ENCODE measurements around the gene TPBG.

The TPBG gene, protein sequence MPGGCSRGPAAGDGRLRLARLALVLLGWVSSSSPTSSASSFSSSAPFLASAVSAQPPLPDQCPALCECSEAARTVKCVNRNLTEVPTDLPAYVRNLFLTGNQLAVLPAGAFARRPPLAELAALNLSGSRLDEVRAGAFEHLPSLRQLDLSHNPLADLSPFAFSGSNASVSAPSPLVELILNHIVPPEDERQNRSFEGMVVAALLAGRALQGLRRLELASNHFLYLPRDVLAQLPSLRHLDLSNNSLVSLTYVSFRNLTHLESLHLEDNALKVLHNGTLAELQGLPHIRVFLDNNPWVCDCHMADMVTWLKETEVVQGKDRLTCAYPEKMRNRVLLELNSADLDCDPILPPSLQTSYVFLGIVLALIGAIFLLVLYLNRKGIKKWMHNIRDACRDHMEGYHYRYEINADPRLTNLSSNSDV

DNA sequence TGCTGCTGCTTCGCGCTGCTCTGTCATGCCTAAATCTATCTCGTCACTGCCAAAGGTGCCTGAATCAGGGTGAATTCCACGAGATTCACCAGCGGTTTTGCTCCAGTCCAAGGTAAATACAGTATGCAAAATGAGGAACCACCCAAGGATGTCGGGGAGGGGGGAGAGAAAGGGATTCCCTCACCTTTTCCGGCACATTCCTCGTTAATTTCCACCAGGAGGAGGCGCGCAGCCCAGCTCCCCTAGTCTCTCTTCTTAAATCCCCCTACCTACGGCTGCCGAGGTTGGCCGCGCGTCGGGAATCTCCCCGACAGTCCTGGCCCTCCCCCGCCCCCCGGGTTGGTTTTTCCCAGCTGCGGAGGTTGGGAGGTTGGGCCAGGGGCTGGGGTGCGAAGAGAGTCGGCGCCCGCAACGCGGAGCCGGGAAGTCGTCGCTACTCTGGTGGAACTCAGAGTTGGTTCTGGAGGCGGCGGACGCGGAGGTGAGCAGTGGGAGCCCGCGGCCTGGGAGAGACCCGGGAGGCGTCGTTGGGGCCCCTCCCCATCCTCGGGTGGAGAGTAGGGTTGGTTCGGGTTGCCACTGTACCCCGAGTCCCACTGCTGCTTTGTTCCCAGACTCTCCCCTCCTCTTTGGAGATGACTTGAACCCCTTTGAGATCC lies at the start of gene TPBG:
TSS of gene TPBG (plus strand) at position 390 of the 659 bp plus-strand sequence. CDS start 1,145 bp downstream, outside the sequence.
- DNase-seq, result peak; percentile 7

DNA sequence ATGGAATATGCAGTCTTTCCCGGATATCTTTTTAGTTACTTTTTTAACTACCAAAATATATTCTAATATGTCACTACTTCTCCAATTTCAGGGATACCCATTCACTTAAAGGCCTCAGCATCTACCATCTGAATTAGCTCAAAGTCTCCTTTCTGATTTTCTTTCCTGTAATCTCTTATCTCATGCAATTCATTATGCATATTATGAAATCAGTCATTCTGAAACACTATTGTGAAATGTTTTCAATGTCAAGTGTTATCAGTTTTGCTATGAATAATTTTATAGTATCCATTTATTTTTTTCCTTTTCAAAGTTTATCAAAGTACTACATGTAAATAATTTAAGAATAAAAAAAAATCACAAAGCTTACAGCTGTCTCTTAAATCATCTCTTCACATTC lies 41.2 kb upstream of the TPBG start:
- no peak for DNase-seq

DNA sequence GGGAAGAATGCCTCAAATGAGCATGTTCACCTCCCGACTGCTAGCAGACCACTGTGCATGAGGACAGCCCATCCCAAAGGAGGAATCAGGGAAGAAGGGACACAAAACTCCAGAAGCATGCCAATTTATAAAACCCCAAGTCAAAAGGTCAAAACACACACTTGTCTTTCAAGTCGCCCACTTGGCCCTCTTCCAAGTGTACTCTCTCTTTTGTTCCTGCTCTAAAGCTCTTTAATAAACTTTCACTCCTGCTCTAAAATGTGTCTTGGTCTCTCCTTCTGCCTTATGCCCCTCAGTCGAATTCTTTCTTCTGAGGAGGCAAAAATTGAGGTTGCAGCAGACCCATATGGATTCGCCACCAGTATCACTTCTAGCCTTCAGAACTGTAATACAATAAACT lies 33.9 kb upstream of the TPBG start:
- no peak for DNase-seq

DNA sequence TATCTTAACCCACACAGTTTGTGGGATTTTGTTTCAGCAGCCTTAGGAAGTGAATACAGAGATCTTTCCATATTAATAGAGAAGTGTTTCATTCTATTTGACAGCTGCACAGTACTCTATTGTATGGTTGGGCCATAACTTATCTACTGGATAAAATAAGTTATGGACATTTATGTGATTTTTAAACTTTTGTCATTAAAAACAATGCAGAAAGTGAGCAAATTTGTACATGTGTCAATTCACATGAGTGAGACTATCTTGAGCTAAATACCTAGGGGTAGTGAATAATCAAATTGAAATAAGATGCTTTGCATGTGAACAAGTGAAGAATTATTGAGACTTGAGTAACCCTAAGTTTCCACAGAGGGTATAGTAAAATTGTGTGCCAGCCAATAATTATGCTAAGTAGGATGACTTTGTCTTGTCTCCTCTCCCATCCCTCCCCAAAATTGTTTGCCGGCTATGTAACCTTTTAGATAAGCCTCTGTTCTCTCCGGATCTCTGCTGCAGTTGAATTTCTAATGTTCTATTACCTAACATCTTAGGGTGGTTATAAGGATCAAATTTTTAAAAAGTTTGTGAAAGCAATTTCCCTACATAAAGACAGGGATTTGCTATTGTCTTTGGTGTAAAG lies 33.3 kb upstream of the TPBG start:
- no peak for DNase-seq

DNA sequence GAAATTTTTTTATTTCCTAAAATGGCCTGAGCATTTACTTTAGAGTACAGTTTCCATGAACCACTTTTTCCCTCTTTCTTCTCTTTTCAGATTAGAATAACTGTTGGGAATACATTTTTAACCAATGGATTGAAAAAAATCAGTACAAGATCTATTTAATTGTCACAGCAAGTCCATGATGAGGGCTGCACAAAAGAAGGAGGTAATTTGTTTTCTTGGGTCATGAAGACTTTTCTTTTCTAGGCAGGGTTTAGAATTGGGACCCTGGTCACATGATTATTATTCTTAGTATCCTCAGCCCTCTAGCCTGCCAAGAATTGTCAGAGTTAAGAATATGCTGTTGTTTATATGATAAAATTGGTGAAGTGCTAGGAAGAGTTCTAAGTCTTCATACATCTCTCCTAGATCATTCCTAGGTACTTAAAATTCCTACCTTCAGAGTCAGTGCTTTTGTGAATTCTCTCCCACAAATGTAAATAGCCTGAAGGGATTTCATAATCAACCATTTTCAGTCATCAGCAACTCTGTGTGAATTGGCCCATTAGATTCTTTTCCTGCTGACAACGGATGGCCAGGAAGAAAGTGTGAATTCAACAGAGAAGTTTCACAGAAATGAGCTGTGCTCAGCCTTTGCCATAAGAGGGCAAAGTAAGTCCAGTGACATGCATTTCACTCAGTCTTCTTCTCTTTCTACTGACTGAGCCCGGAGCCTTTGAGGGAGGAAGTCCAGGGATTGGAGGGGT lies 32.4 kb upstream of the TPBG start:
- no peak for DNase-seq

DNA sequence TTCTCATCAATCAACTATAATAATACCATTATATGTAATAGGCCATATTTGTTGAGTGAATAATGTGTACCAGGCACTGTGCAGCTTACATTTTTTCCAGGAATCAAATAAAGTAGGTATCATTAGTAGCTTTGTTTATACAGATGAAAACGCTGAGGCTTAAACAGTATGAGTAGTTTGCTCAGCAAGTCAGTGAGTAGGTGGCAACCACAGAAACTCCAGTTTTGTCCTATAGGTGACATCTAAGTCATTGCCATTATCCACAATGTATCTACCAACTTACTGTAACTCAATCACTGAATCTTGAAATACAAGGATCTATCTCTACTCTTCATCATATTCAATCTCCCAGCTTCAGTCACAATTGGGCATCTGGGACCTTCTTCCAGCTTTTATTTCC lies 29.8 kb upstream of the TPBG start:
- no peak for DNase-seq

DNA sequence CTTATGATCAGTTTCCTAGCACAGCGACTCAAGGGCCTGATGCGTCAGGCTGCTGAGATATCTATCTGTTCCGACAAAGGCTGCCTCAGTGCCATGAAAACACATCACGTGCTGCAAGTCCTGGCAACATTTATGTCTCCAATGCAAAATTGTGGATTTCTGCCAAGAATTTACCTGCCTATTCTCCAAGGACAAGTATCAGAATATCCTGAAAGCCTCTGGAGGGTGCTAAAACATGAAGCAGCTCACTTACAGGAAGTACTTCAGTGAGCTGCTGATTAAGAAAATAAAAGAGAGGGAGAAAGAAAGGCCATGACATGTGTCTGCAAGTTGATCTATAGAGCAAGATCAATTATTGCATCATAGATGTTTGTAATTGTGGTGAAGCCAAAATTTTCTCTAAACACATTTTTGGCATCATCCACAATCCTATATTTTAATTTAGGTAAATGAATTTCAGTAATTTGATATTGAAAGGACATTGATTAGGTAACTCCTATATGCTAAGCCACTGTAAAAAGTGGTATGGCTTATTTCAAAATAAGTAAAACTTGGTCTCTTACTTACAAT lies 25.8 kb upstream of the TPBG start:
- no peak for DNase-seq

DNA sequence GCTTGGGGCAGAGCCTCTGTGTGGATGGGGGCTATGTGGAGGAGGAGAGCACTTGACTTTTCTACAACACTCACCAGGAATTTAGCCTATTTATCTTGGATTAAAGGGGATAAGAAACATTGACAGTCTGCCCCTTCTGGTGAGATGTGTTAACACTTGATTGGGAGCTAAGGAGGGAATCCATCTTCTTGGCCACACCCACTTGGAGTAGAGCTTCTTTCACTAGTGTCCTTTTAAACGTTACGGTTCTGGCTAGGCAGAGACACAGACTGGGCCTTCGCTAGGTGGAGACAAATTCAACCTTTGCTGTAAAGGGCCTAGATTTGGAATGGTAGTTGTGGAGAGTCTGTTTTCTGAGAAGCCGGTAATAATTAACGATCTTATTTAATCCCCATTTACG lies 15.5 kb upstream of the TPBG start:
- DNase-seq, result no peak

DNA sequence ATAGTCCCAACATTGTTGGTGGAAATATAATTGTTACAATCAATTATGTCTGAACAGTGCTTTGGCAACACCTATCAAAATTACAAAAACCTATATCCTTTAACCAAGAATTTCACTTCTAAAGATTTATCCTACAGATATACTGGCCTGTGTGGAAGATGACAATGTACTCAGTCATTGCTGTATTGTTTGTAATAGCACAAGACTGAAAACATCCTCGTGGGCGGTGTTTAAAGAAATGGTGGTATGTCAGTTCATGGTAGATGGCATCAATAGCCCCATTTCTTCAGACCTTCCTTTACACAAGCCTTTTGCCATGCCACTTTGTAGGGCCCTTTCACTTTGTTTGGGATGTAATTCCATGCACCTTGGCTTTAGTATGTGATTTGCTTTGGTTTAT lies 9.8 kb upstream of the TPBG start:
- no peak for DNase-seq

DNA sequence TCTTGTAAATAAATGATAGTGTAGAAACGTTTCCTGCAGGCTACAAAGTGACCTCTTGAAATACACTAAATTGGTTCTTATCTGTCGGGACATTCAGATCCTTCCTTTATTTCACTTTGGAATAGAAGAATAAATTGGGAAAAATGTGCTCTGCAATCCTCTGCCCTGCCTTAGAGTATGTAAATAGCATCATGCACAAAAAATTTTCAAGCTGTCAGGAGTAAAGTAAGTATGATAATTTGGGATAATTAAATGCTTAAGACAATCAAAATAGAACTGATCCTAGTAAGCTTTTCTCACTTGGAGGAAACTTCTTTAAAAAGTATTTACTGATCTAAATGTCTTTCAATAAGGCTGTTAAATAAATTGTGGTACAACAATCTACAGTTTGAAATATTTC lies 3.1 kb upstream of the TPBG start:
- DNase-seq, result no peak

DNA sequence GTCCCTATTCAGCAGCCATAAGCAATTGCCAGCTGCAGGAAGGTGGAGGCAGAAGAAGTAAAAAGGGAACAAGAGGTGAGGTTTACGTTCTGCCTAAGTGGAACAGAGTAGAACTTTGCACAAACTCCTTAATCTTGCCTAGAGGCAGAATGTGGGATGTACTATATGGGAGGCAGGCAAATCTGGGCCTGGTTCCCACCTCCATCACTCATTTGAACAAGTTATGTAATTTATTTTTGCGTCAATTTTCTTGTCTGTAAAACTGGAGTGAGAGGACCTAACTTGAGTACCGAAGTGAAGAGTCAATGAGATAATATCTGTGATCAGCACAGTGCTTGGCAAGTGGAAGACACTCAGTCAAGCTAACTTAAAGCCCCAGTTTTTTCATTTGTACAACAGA lies 2.0 kb upstream of the TPBG start:
- no peak for DNase-seq

DNA sequence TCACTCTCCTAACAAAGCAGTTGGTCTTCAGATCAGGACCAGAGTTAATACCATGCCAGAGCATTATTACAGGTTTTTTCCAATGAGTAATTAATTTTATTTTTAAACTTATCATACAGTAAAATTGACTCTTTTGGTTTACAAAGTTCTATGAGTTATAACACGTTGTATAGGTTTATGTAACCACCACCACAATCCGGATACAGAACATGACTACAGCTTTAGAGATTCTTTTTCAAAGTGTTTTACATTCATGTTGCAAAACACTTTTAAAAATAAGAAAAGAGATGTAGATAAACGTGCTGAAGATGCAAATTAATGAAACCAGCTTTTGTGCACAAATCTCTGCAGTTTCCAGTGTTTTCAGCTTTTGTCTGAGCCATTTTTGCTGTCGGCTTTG lies 1.5 kb upstream of the TPBG start:
- DNase-seq, result no peak

DNA sequence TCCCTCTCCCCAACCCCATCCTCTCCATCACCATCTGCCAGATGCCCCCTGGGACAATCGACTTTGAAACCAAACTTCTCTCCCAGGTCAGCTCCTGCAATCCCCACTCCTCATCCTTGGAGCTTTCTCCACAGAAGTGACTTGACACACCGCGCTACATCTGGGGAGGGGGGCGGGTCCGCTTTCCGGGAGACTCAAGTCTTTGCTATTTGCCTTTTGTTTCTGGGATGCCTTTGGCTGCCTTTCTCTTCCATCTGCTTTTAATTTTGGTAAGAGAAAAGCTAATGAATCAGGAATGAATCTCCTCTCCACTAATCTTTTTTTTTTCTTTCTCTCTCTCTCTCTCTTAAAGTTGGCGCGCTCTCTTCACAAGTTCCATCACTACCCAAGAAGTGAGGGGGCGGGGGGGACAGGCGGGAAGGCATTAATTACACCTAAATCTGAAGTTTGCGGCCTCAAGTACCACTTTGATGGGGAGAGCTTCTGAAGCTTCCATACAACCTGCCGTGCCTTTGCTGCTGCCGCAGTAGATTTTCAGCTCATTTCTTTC lies 664 bp upstream of the TPBG start:
- DNase-seq, result no peak

DNA sequence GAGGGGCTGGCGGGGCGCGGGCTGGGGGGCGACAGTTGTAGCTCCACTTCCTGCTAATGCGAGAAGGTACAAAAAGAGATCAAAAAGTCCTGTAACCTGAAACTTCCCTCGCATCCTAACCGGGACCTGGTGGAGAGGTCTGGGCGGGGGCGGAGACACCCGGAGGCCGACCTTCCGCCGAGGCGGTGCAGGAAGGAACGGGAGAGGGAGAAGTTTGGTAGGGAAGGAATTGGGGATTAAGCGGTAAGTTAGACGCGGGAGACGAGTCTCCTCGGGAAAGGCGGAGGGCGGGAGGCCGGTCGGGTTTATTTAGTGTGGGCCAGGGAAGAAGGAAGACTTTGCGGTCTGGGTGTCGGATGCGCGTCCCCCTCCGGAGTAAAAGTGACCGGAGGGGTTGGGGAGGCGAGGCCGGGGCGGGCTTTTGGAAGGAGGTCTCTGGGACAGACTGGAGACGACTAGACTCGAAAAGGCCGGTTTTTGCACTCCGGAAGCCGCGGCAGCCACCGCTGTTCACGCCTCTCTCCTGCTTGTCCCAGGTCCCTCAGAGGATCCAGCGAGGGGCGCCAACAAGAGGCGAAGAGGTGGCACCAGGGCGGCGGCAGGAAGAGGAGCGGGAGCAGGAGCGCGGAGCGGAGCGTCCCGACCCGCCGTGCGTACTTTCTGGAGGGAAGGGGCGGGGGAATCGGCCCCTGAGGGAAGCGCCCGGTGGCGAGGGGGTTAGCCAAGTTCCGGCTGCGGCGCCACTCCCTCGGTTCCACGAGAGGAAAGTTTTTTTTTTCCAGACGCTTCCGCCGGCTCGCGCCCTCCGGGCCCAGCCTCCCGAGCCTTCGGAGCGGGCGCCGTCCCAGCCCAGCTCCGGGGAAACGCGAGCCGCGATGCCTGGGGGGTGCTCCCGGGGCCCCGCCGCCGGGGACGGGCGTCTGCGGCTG lies 734 bp downstream of the TPBG start:
- DNase-seq, result no peak

DNA sequence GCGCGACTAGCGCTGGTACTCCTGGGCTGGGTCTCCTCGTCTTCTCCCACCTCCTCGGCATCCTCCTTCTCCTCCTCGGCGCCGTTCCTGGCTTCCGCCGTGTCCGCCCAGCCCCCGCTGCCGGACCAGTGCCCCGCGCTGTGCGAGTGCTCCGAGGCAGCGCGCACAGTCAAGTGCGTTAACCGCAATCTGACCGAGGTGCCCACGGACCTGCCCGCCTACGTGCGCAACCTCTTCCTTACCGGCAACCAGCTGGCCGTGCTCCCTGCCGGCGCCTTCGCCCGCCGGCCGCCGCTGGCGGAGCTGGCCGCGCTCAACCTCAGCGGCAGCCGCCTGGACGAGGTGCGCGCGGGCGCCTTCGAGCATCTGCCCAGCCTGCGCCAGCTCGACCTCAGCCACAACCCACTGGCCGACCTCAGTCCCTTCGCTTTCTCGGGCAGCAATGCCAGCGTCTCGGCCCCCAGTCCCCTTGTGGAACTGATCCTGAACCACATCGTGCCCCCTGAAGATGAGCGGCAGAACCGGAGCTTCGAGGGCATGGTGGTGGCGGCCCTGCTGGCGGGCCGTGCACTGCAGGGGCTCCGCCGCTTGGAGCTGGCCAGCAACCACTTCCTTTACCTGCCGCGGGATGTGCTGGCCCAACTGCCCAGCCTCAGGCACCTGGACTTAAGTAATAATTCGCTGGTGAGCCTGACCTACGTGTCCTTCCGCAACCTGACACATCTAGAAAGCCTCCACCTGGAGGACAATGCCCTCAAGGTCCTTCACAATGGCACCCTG lies 1.6 kb downstream of the TPBG start:
- no peak for DNase-seq

DNA sequence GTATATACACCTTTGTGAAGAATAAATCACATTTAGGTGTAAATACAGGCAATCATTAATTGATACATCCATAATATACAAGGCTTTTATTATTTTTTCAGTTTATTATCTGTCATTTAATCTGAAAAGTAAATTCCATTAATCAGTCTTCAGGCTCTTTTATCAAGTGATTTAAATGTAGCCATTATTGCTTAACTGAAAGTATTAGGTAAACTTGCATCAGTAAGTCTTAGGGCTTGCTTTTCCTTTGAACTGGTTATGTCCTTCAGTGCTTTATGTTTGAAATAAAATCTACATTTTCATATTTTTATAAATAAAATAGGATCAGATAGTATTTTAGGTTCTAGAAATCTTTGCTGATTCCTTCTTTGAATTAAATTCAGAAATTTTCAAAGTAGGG lies 4.1 kb downstream of the TPBG start:
- no peak for DNase-seq

DNA sequence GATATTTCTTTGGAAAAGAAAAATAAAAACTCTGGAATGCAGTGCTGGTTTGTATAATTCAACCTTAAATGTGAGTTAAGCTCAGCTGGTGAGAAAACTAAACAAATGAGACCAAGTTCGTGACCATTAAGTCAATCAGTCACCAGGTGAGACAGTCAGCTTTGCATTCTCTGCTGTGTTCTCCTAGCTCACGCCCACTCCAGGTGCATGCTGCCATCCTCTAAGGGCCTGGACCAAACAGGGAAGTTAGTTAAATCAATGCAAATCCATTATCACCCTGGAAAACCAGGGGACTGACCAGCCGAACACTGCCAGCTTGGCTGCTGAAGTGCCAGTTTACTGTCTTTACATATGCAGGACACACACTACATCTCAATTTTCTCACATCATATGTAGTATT lies 7.2 kb downstream of the TPBG start:
- DNase-seq, result no peak

DNA sequence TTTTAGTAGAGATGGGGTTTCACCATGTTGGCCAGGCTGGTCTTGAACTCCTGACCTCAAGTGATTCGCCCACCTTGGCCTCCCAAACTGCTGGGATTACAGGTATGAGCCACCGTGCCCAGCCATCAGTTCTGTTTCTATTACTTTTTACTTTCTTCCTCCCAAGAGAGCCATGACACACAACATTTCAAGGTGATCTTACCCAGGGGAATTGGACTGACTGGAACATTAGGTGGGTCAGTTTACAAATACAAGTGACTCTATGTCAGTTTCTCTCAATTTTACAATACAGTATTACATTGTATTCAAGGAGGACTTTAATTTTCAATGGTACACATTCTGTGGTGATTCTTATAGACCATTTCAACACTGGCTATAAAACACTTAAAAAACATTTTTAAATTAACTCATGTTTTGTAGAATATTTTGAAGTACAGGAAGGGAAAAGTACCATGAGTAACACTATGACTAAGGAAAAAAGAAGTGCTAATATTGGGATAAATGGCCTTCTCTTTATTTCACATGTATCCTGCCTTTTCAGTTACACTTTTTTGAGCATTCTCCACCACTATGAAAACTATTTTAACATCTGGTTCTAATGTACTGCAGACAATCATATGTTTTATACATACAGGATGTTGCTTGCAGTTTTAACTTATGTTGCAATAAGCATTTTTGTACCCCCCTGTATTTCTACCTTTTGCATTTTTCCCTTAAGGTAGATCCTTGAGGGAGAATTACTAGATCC lies 8.4 kb downstream of the TPBG start:
- DNase-seq, result no peak

DNA sequence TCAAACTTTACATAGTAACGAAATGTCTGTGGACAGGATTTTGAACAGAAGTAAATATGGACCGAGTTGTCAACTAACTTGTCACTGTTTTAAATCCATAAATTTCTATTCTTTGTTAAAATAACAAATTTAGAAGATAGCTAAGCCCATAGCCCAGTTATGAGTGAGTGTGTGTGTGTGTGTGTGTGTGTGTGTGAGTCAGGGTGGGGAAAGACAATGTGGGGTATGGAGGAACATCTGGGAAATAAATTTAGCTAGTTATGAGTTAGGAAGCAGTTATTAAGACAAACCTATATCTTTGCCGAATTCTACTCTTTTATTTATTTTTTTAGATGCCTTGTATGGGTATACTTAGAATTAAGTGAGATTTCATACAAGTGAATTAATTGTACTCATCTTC lies 9.0 kb downstream of the TPBG start:
- DNase-seq, result no peak

DNA sequence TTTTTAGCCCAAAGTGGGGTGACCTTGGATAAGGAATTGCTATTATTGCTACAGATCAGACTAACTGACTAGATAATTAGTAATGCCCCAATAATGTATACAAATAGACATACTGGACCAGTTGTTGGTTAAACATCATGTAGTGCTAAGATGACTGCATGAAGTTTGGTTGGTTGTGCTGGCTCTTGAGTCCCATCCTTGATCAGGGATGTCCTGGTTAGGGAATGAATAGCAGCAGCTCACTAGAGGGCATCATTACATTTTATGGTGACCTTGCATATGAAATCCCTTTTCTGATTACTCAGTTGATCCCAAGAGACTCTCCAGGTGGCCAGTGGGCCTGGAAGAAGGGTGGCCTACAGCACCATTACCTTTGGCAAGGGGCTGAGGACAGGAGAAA lies 10.9 kb downstream of the TPBG start:
- DNase-seq, result no peak
